Measurements from ENCODE around the gene CSAD.
"Not testable (repeated sequence)": the region's sequence is repeated elsewhere in the genome, so short reads cannot be mapped to it uniquely, and the experiment has no call there.

GRCh38 chr12:53178803-53179202 lies 1.9 kb downstream of the CSAD start:
- TF ChIP-seq EZH2phosphoT487 (IDR thresholded peaks at IDR 0.05; ENCODE audit: insufficient read depth, low read depth); EZH2 (IDR thresholded peaks at IDR 0.05; ENCODE audit: insufficient read depth, poor library complexity, severe bottlenecking): not testable (repeated sequence)
